H1 (cell line): ENCODE results near the gene LPIN2. TPM values are rescaled to one million over a fixed set of nuclear protein-coding genes. Genes with fewer than 3 reads are reported as not detected.
A peak's percentile ranks its signal among the peaks of the same experiment; 100 is the strongest.

ENCODE experiments used
- CTCF ChIA-PET: fragments of 300-600 bp; sonication (Branson Sonifier 250); formaldehyde crosslinking; loops from one replicate; lab custom pipeline; 2021; ENCODE audit not compliant: partially characterized antibody; lab: Charles Lee
- POLR2A ChIA-PET: fragments of 300-600 bp; sonication (Branson Sonifier 250); formaldehyde crosslinking; loops from one replicate; lab custom pipeline; 2021; ENCODE audit warnings: inconsistent platforms; ENCODE audit not compliant: partially characterized antibody; lab: Charles Lee
- DNase-seq, 2 experiments: peaks; one replicate each; pipeline versions ENCODE4 v3.0.0 to v3.0.0-alpha.2; 2010 to 2022; ENCODE audit warnings: low spot score in 2 of 2, low read depth in 1 of 2, mixed read lengths in 1 of 2
- FAIRE-seq: peaks from 2 replicates; lab custom pipeline; 2011; peaks lifted over from hg19 to GRCh38; lab: Jason Lieb, UNC
- H2AFZ ChIP-seq: 2 replicates; pipeline ENCODE4 v1.8.1; 2012; ENCODE audit warnings: low read length, inconsistent platforms
- H2AK5ac ChIP-seq: 2 replicates; pipeline ENCODE4 v1.6.1; 2013; ENCODE audit warnings: low read depth, low read length
- H2BK120ac ChIP-seq: replicated peaks from 2 replicates; pipeline ENCODE3; 2013; ENCODE audit warnings: low read depth, low read length, inconsistent platforms
- H2BK12ac ChIP-seq: 2 replicates; pipeline ENCODE4 v1.6.1; 2013; ENCODE audit warnings: low read depth, low read length
- H2BK15ac ChIP-seq: 2 replicates; pipeline ENCODE4 v1.6.1; 2013; ENCODE audit warnings: low read length
- H2BK20ac ChIP-seq: 2 replicates; pipeline ENCODE4 v1.6.1; 2013; ENCODE audit warnings: low read length
- H2BK5ac ChIP-seq: 2 replicates; pipeline ENCODE4 v1.6.1; 2013; ENCODE audit warnings: low read depth, low read length
- H3K14ac ChIP-seq: 2 replicates; pipeline ENCODE4 v1.6.1; 2013; ENCODE audit warnings: inconsistent platforms; ENCODE audit not compliant: insufficient read length
- H3K18ac ChIP-seq: 2 replicates; pipeline ENCODE4 v1.6.1; 2013; ENCODE audit warnings: low read length; ENCODE audit errors: extremely low read depth
- H3K23ac ChIP-seq: 2 replicates; pipeline ENCODE4 v1.6.1; 2013; ENCODE audit warnings: inconsistent platforms; ENCODE audit not compliant: insufficient read length
- H3K23me2 ChIP-seq: 2 replicates; pipeline ENCODE4 v1.6.1; 2013; ENCODE audit warnings: low read depth, low read length
- H3K27ac ChIP-seq: 2 replicates; pipeline ENCODE4 v1.6.1; 2011; ENCODE audit warnings: low read depth, low read length, inconsistent platforms
- H3K27me3 ChIP-seq, 4 experiments: replicated peaks in 1 of 4; 1 replicate in 1 of 4; 2 replicates in 3 of 4; pipeline versions ENCODE4 v1.6.1 to v1.8.1; 2011 to 2013; ENCODE audit warnings: low read length in 3 of 4, mild to moderate bottlenecking in 3 of 4, inconsistent platforms in 2 of 4, mixed read lengths in 2 of 4, moderate library complexity in 1 of 4; ENCODE audit not compliant: control insufficient read depth in 3 of 4, insufficient read depth in 3 of 4; ENCODE audit errors: extremely low read depth in 1 of 4
- H3K36me3 ChIP-seq, 4 experiments: 2 replicates each; pipeline versions ENCODE4 v1.6.1 to v1.8.1; 2011 to 2013; ENCODE audit warnings: mild to moderate bottlenecking in 4 of 4, low read length in 3 of 4, moderate library complexity in 2 of 4, control low read depth in 1 of 4, inconsistent platforms in 1 of 4; ENCODE audit not compliant: insufficient read depth in 4 of 4, control insufficient read depth in 2 of 4
- H3K4ac ChIP-seq: replicated peaks from 2 replicates; pipeline ENCODE3; 2013; ENCODE audit warnings: low read length, low read depth, mixed read lengths, inconsistent platforms; ENCODE audit not compliant: insufficient read length
- H3K4me1 ChIP-seq, 4 experiments: replicated peaks in 1 of 4; 1 replicate in 1 of 4; 2 replicates in 3 of 4; pipeline versions ENCODE4 v1.6.1 to v1.8.1; 2011 to 2013; ENCODE audit warnings: low read length in 3 of 4, inconsistent platforms in 2 of 4, mixed read lengths in 1 of 4; ENCODE audit not compliant: insufficient read depth in 4 of 4, control insufficient read depth in 3 of 4
- H3K4me2 ChIP-seq, 2 experiments: 2 replicates each; pipeline versions ENCODE4 v1.6.1 to v1.8.1; 2011 to 2013; ENCODE audit warnings: low read depth in 2 of 2, low read length in 2 of 2, control low read depth in 1 of 2, inconsistent platforms in 1 of 2, mild to moderate bottlenecking in 1 of 2; ENCODE audit not compliant: insufficient read depth in 1 of 2
- H3K4me3 ChIP-seq, 4 experiments: fragments of 200-600, 300-600 bp in 1 of 4; sonication (generic), shearing (Covaris generic), sonication (Bioruptor Twin) in 1 of 4; 2 replicates each; pipeline versions ENCODE4 v1.5.1 to v1.8.1; 2011 to 2016; ENCODE audit warnings: low read length in 4 of 4, low read depth in 3 of 4, control low read depth in 2 of 4, inconsistent platforms in 2 of 4, mild to moderate bottlenecking in 2 of 4, mixed read lengths in 1 of 4, moderate library complexity in 1 of 4; ENCODE audit not compliant: insufficient read depth in 2 of 4; ENCODE audit errors: extremely low read depth in 1 of 4
- H3K56ac ChIP-seq: replicated peaks from 2 replicates; pipeline ENCODE3; 2013; ENCODE audit warnings: low read depth, mild to moderate bottlenecking, mixed read lengths, low read length, inconsistent platforms; ENCODE audit not compliant: insufficient read length
- H3K79me1 ChIP-seq: 2 replicates; pipeline ENCODE4 v1.6.1; 2013; ENCODE audit warnings: low read depth, low read length, control low read depth
- H3K79me2 ChIP-seq, 2 experiments: 2 replicates each; pipeline versions ENCODE4 v1.6.1 to v1.8.1; 2012 to 2013; ENCODE audit warnings: low read length in 2 of 2, mild to moderate bottlenecking in 2 of 2, inconsistent platforms in 1 of 2; ENCODE audit not compliant: insufficient read depth in 2 of 2, control insufficient read depth in 1 of 2
- H3K9ac ChIP-seq, 4 experiments: replicated peaks in 1 of 4; 1 replicate in 1 of 4; 2 replicates in 3 of 4; pipeline versions ENCODE4 v1.6.1 to v1.8.1; 2011 to 2013; ENCODE audit warnings: low read depth in 3 of 4, low read length in 3 of 4, control low read depth in 2 of 4, mild to moderate bottlenecking in 2 of 4, moderate library complexity in 2 of 4, inconsistent platforms in 1 of 4; ENCODE audit errors: extremely low read depth in 1 of 4
- H3K9me3 ChIP-seq, 2 experiments: 2 replicates each; pipeline versions ENCODE4 v1.6.1 to v1.8.1; 2012 to 2013; ENCODE audit warnings: mild to moderate bottlenecking in 2 of 2, moderate library complexity in 2 of 2, control low read depth in 1 of 2, inconsistent platforms in 1 of 2, low read depth in 1 of 2, low read length in 1 of 2, mixed read lengths in 1 of 2; ENCODE audit not compliant: insufficient read depth in 2 of 2
- H4K20me1 ChIP-seq, 2 experiments: replicated peaks in 1 of 2; 2 replicates each; pipeline versions ENCODE3 to v1.8.1; 2011 to 2013; ENCODE audit warnings: inconsistent platforms in 2 of 2, low read length in 2 of 2, mild to moderate bottlenecking in 1 of 2; ENCODE audit not compliant: insufficient read depth in 2 of 2, control insufficient read depth in 1 of 2
- H4K5ac ChIP-seq: 2 replicates; pipeline ENCODE4 v1.6.1; 2013; ENCODE audit warnings: low read length, low read depth, mixed read lengths, inconsistent platforms; ENCODE audit not compliant: insufficient read length
- H4K8ac ChIP-seq: 2 replicates; pipeline ENCODE4 v1.8.0; 2013; ENCODE audit warnings: mild to moderate bottlenecking, moderate library complexity, low read length, inconsistent platforms; ENCODE audit not compliant: insufficient read depth; ENCODE audit errors: extremely low read depth
- H4K91ac ChIP-seq: replicated peaks from 2 replicates; pipeline ENCODE3; 2013; ENCODE audit warnings: low read length, mixed read lengths, inconsistent platforms; ENCODE audit not compliant: insufficient read length
- BCL11A ChIP-seq, 2 experiments: IDR thresholded peaks; one replicate each; pipeline ENCODE4 v1.6.1; 2011; ENCODE audit warnings: low read depth in 2 of 2, low read length in 2 of 2, mild to moderate bottlenecking in 2 of 2
- CBX8 ChIP-seq: fragments of 300-800, 300-1000 bp; sonication (generic); IDR thresholded peaks from 2 replicates; pipeline ENCODE4 v1.7.1; 2016; ENCODE audit warnings: low read depth, low read length, borderline replicate concordance
- CHD1 ChIP-seq: IDR thresholded peaks from 2 replicates; pipeline ENCODE4 v1.6.1; 2012; ENCODE audit warnings: low read depth, low read length, improper control_type of control experiment
- HDAC2 ChIP-seq, 2 experiments: fragments of 300-600 bp in 1 of 2; sonication (generic) in 1 of 2; IDR thresholded peaks; 2 replicates each; pipeline ENCODE4 v1.6.1; 2011 to 2012; ENCODE audit warnings: low read depth in 2 of 2, low read length in 2 of 2, mild to moderate bottlenecking in 2 of 2, moderate library complexity in 2 of 2, borderline replicate concordance in 1 of 2, inconsistent platforms in 1 of 2
- HDAC6 ChIP-seq: IDR thresholded peaks from one replicate; pipeline ENCODE4 v1.7.1; 2012; ENCODE audit warnings: low read depth, mild to moderate bottlenecking, inconsistent platforms, low read length, moderate library complexity
- JUND ChIP-seq: IDR thresholded peaks from 2 replicates; pipeline ENCODE4 v1.6.1; 2011; ENCODE audit warnings: mild to moderate bottlenecking, improper control_type of control experiment, low read length
- PHF8 ChIP-seq: fragments of 200-600 bp; sonication (generic); conservative IDR thresholded peaks from 2 replicates; pipeline ENCODE4 v1.7.1; 2012; ENCODE audit warnings: low read depth, mild to moderate bottlenecking, inconsistent platforms, low read length, moderate library complexity
- RBBP5 ChIP-seq: IDR thresholded peaks from 2 replicates; pipeline ENCODE4 v1.7.1; 2012; ENCODE audit warnings: low read depth, mild to moderate bottlenecking, inconsistent platforms, low read length, moderate library complexity, borderline replicate concordance
- RXRA ChIP-seq: IDR thresholded peaks from 2 replicates; pipeline ENCODE4 v1.6.1; 2011; ENCODE audit warnings: low read depth, mild to moderate bottlenecking, low read length, moderate library complexity; ENCODE audit not compliant: insufficient read depth
- SP2 ChIP-seq: IDR thresholded peaks from 2 replicates; pipeline ENCODE4 v1.6.1; 2012; ENCODE audit warnings: mild to moderate bottlenecking, low read length, inconsistent platforms
- SP4 ChIP-seq: IDR thresholded peaks from 2 replicates; pipeline ENCODE4 v1.6.1; 2012; ENCODE audit warnings: low read length, inconsistent platforms
- ZNF274 ChIP-seq: IDR thresholded peaks from 2 replicates; pipeline ENCODE4 v1.7.0; 2012; ENCODE audit warnings: low read length, borderline replicate concordance; ENCODE audit errors: extremely low read depth
- WGBS, 2 experiments: shearing (Covaris generic) in 1 of 2; methylation state at CpG; one replicate each; pipeline versions ENCODE4 v1.1.6 to v1.1.7; 2013 to 2015; ENCODE audit warnings: low lambda C conversion rate in 2 of 2, mixed read lengths in 2 of 2, inconsistent platforms in 1 of 2, low coverage in 1 of 2, missing lambda C conversion rate in 1 of 2; ENCODE audit not compliant: insufficient replicate concordance in 2 of 2, insufficient coverage in 1 of 2, insufficient read length in 1 of 2; ENCODE audit errors: extremely low coverage in 1 of 2, missing lambda C conversion rate in 1 of 2; 5-methylcytosine and 5-hydroxymethylcytosine counted together
- polyA plus RNA-seq, 7 experiments: library from polyadenylated mRNA; depleted of rRNA in 3 of 7; stranded (reverse) in 5 of 7; unstranded in 2 of 7; fragments of >200 nt in 5 of 7; fragments of 200-250 nt in 2 of 7; gene quantifications; 1 replicate in 5 of 7; 2 replicates in 1 of 7; 4 replicates in 1 of 7; pipeline versions ENCODE4 v1.2.1 to v1.2.3, GENCODE V29; 2011 to 2013; ENCODE audit warnings: missing spikeins in 2 of 7, mixed read lengths in 2 of 7
- total RNA-seq: library from RNA; stranded (reverse); fragmentation: NEBNext Ultra II Directional; extraction: Animal tissue kit (Norgen Biotek cat#: 25700); gene quantifications from 2 replicates; pipeline ENCODE4 v1.2.1, GENCODE V29; 2021
- TF ChIP-seq, protein P1 (sequence below): IDR thresholded peaks from 2 replicates; pipeline ENCODE4 v1.6.1; 2011; ENCODE audit warnings: low read length, improper control_type of control experiment

The LPIN2 gene
- total and polyA plus RNA-seq, 2 of the 8 experiments (the other 6 are each of a cell fraction or from before 2014, with no cell fraction given): 7.4 to 14.2 TPM

DNA sequence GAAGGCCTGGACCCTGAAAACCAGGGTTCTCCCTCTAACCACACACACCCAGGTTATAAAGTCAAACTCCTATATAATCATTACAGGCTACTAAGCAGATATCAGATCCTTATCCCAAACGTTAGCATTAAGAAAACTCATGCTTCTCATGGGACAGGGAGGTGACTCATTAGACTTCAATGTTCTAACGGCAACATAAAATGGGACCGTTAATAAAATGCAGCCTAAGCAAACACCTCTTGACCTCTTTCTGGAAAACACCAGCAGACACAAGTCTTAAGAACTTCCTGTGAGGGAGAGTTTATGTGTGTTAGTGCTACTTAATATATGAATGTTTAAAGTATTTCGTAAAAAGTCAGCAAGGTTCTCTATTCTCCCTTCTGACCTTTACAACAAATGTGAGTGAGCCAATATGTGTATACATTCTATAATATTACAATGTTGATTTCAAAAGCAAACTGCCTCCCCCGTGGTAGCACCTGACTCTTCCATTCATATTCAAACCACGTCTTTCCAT lies 31.7 kb downstream of the LPIN2 start:
- Histone ChIP-seq H2BK5ac (no peak overlapping the region), H3K79me1 (peaks cover 2% of the 10 kb centered on the region), H4K91ac (no peak overlapping the region), H3K4me3 (peak overlapping the region in 1 of 4 experiments; percentile 4; a peak in 1 of 8 replicates), H3K4me1 (peaks cover 0 to 11% (median 9%) of the 10 kb centered on the region in 4 experiments; a peak in 6 of 7 replicates), H3K23me2 (no peaks in the 10 kb centered on the region), H3K18ac (no peak overlapping the region), H3K23ac (no peak overlapping the region), H3K27me3 (no peaks in the 10 kb centered on the region), H4K8ac (no peak overlapping the region), H4K20me1 (no peaks in the 10 kb centered on the region), H2BK120ac (no peak overlapping the region), H3K79me2 (peaks cover 0 to 76% of the 10 kb centered on the region in 2 experiments; a peak in 3 of 4 replicates), H3K14ac (no peak overlapping the region), H2BK15ac (no peak overlapping the region), H2AK5ac (no peak overlapping the region), H3K9me3 (no peaks in the 10 kb centered on the region), H4K5ac (no peak overlapping the region), H3K36me3 (no peaks in the 10 kb centered on the region), H2AFZ (no peak overlapping the region), H3K56ac (no peak overlapping the region), H3K27ac (no peak overlapping the region), H3K4me2 (peak overlapping the region in 1 of 2 experiments; percentile 20; a peak in 1 of 4 replicates), H2BK12ac (no peak overlapping the region), H3K4ac (no peak overlapping the region), H3K9ac (no peak overlapping the region), H2BK20ac (no peak overlapping the region)
- DNase-seq: no peak
- FAIRE-seq: no peak
- WGBS, 2 experiments: 41% methylated on average over 6 of the region's 6 CpGs; no CpG with 5 or more reads in 1 of the 2 experiments
- CTCF ChIA-PET: interaction anchor here (1.1 to 1.2 kb wide), 2 partner anchors 13 kb away, joined by 3 to 4 read pairs; no protein-coding TSS in a partner anchor
- POLR2A ChIA-PET: no interaction called here
- TF ChIP-seq CHD1: no peak
- no peak for TF ChIP-seq RXRA
- TF ChIP-seq HDAC2 (IDR thresholded peaks at IDR 0.05; ENCODE audit: borderline replicate concordance in 1 of 2, low read depth in 2 of 2, low read length in 2 of 2): no peak
- no peak for TF ChIP-seq ZNF274
- no peak for TF ChIP-seq BCL11A (IDR thresholded peaks at IDR 0.05; ENCODE audit: low read depth in 2 of 2, low read length in 2 of 2)
- no peak for TF ChIP-seq CBX8
- TF ChIP-seq SP4: no peak
- TF ChIP-seq, protein P1, sequence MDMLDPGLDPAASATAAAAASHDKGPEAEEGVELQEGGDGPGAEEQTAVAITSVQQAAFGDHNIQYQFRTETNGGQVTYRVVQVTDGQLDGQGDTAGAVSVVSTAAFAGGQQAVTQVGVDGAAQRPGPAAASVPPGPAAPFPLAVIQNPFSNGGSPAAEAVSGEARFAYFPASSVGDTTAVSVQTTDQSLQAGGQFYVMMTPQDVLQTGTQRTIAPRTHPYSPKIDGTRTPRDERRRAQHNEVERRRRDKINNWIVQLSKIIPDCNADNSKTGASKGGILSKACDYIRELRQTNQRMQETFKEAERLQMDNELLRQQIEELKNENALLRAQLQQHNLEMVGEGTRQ: no peak
- TF ChIP-seq PHF8: no peak
- no peak for TF ChIP-seq JUND
- no peak for TF ChIP-seq SP2
- TF ChIP-seq RBBP5: no peak
- TF ChIP-seq HDAC6: no peak
